H1 (cell line): ENCODE results near the gene KLHDC10. TPM values are rescaled to one million over a fixed set of nuclear protein-coding genes. Genes with fewer than 3 reads are reported as not detected.

Source experiments
- CTCF ChIA-PET: fragments of 300-600 bp; sonication (Branson Sonifier 250); formaldehyde crosslinking; loops from one replicate; lab custom pipeline; 2021; ENCODE audit not compliant: partially characterized antibody; lab: Charles Lee
- POLR2A ChIA-PET: fragments of 300-600 bp; sonication (Branson Sonifier 250); formaldehyde crosslinking; loops from one replicate; lab custom pipeline; 2021; ENCODE audit warnings: inconsistent platforms; ENCODE audit not compliant: partially characterized antibody; lab: Charles Lee
- DNase-seq, 2 experiments: peaks; one replicate each; pipeline versions ENCODE4 v3.0.0 to v3.0.0-alpha.2; 2010 to 2022; ENCODE audit warnings: low spot score in 2 of 2, low read depth in 1 of 2, mixed read lengths in 1 of 2
- FAIRE-seq: peaks from 2 replicates; lab custom pipeline; 2011; peaks lifted over from hg19 to GRCh38; lab: Jason Lieb, UNC
- H2AFZ ChIP-seq: 2 replicates; pipeline ENCODE4 v1.8.1; 2012; ENCODE audit warnings: low read length, inconsistent platforms
- H2AK5ac ChIP-seq: 2 replicates; pipeline ENCODE4 v1.6.1; 2013; ENCODE audit warnings: low read depth, low read length
- H2BK120ac ChIP-seq: replicated peaks from 2 replicates; pipeline ENCODE3; 2013; ENCODE audit warnings: low read depth, low read length, inconsistent platforms
- H2BK12ac ChIP-seq: 2 replicates; pipeline ENCODE4 v1.6.1; 2013; ENCODE audit warnings: low read depth, low read length
- H2BK15ac ChIP-seq: 2 replicates; pipeline ENCODE4 v1.6.1; 2013; ENCODE audit warnings: low read length
- H2BK20ac ChIP-seq: 2 replicates; pipeline ENCODE4 v1.6.1; 2013; ENCODE audit warnings: low read length
- H2BK5ac ChIP-seq: 2 replicates; pipeline ENCODE4 v1.6.1; 2013; ENCODE audit warnings: low read depth, low read length
- H3K14ac ChIP-seq: 2 replicates; pipeline ENCODE4 v1.6.1; 2013; ENCODE audit warnings: inconsistent platforms; ENCODE audit not compliant: insufficient read length
- H3K18ac ChIP-seq: 2 replicates; pipeline ENCODE4 v1.6.1; 2013; ENCODE audit warnings: low read length; ENCODE audit errors: extremely low read depth
- H3K23ac ChIP-seq: 2 replicates; pipeline ENCODE4 v1.6.1; 2013; ENCODE audit warnings: inconsistent platforms; ENCODE audit not compliant: insufficient read length
- H3K23me2 ChIP-seq: 2 replicates; pipeline ENCODE4 v1.6.1; 2013; ENCODE audit warnings: low read depth, low read length
- H3K27ac ChIP-seq: 2 replicates; pipeline ENCODE4 v1.6.1; 2011; ENCODE audit warnings: low read depth, low read length, inconsistent platforms
- H3K27me3 ChIP-seq, 4 experiments: replicated peaks in 1 of 4; 1 replicate in 1 of 4; 2 replicates in 3 of 4; pipeline versions ENCODE4 v1.6.1 to v1.8.1; 2011 to 2013; ENCODE audit warnings: low read length in 3 of 4, mild to moderate bottlenecking in 3 of 4, inconsistent platforms in 2 of 4, mixed read lengths in 2 of 4, moderate library complexity in 1 of 4; ENCODE audit not compliant: control insufficient read depth in 3 of 4, insufficient read depth in 3 of 4; ENCODE audit errors: extremely low read depth in 1 of 4
- H3K36me3 ChIP-seq, 4 experiments: 2 replicates each; pipeline versions ENCODE4 v1.6.1 to v1.8.1; 2011 to 2013; ENCODE audit warnings: mild to moderate bottlenecking in 4 of 4, low read length in 3 of 4, moderate library complexity in 2 of 4, control low read depth in 1 of 4, inconsistent platforms in 1 of 4; ENCODE audit not compliant: insufficient read depth in 4 of 4, control insufficient read depth in 2 of 4
- H3K4ac ChIP-seq: replicated peaks from 2 replicates; pipeline ENCODE3; 2013; ENCODE audit warnings: low read length, low read depth, mixed read lengths, inconsistent platforms; ENCODE audit not compliant: insufficient read length
- H3K4me1 ChIP-seq, 4 experiments: replicated peaks in 1 of 4; 1 replicate in 1 of 4; 2 replicates in 3 of 4; pipeline versions ENCODE4 v1.6.1 to v1.8.1; 2011 to 2013; ENCODE audit warnings: low read length in 3 of 4, inconsistent platforms in 2 of 4, mixed read lengths in 1 of 4; ENCODE audit not compliant: insufficient read depth in 4 of 4, control insufficient read depth in 3 of 4
- H3K4me2 ChIP-seq, 2 experiments: 2 replicates each; pipeline versions ENCODE4 v1.6.1 to v1.8.1; 2011 to 2013; ENCODE audit warnings: low read depth in 2 of 2, low read length in 2 of 2, control low read depth in 1 of 2, inconsistent platforms in 1 of 2, mild to moderate bottlenecking in 1 of 2; ENCODE audit not compliant: insufficient read depth in 1 of 2
- H3K4me3 ChIP-seq, 4 experiments: fragments of 200-600, 300-600 bp in 1 of 4; sonication (generic), shearing (Covaris generic), sonication (Bioruptor Twin) in 1 of 4; 2 replicates each; pipeline versions ENCODE4 v1.5.1 to v1.8.1; 2011 to 2016; ENCODE audit warnings: low read length in 4 of 4, low read depth in 3 of 4, control low read depth in 2 of 4, inconsistent platforms in 2 of 4, mild to moderate bottlenecking in 2 of 4, mixed read lengths in 1 of 4, moderate library complexity in 1 of 4; ENCODE audit not compliant: insufficient read depth in 2 of 4; ENCODE audit errors: extremely low read depth in 1 of 4
- H3K56ac ChIP-seq: replicated peaks from 2 replicates; pipeline ENCODE3; 2013; ENCODE audit warnings: low read depth, mild to moderate bottlenecking, mixed read lengths, low read length, inconsistent platforms; ENCODE audit not compliant: insufficient read length
- H3K79me1 ChIP-seq: 2 replicates; pipeline ENCODE4 v1.6.1; 2013; ENCODE audit warnings: low read depth, low read length, control low read depth
- H3K79me2 ChIP-seq, 2 experiments: 2 replicates each; pipeline versions ENCODE4 v1.6.1 to v1.8.1; 2012 to 2013; ENCODE audit warnings: low read length in 2 of 2, mild to moderate bottlenecking in 2 of 2, inconsistent platforms in 1 of 2; ENCODE audit not compliant: insufficient read depth in 2 of 2, control insufficient read depth in 1 of 2
- H3K9ac ChIP-seq, 4 experiments: replicated peaks in 1 of 4; 1 replicate in 1 of 4; 2 replicates in 3 of 4; pipeline versions ENCODE4 v1.6.1 to v1.8.1; 2011 to 2013; ENCODE audit warnings: low read depth in 3 of 4, low read length in 3 of 4, control low read depth in 2 of 4, mild to moderate bottlenecking in 2 of 4, moderate library complexity in 2 of 4, inconsistent platforms in 1 of 4; ENCODE audit errors: extremely low read depth in 1 of 4
- H3K9me3 ChIP-seq, 2 experiments: 2 replicates each; pipeline versions ENCODE4 v1.6.1 to v1.8.1; 2012 to 2013; ENCODE audit warnings: mild to moderate bottlenecking in 2 of 2, moderate library complexity in 2 of 2, control low read depth in 1 of 2, inconsistent platforms in 1 of 2, low read depth in 1 of 2, low read length in 1 of 2, mixed read lengths in 1 of 2; ENCODE audit not compliant: insufficient read depth in 2 of 2
- H4K20me1 ChIP-seq, 2 experiments: replicated peaks in 1 of 2; 2 replicates each; pipeline versions ENCODE3 to v1.8.1; 2011 to 2013; ENCODE audit warnings: inconsistent platforms in 2 of 2, low read length in 2 of 2, mild to moderate bottlenecking in 1 of 2; ENCODE audit not compliant: insufficient read depth in 2 of 2, control insufficient read depth in 1 of 2
- H4K5ac ChIP-seq: 2 replicates; pipeline ENCODE4 v1.6.1; 2013; ENCODE audit warnings: low read length, low read depth, mixed read lengths, inconsistent platforms; ENCODE audit not compliant: insufficient read length
- H4K8ac ChIP-seq: 2 replicates; pipeline ENCODE4 v1.8.0; 2013; ENCODE audit warnings: mild to moderate bottlenecking, moderate library complexity, low read length, inconsistent platforms; ENCODE audit not compliant: insufficient read depth; ENCODE audit errors: extremely low read depth
- H4K91ac ChIP-seq: replicated peaks from 2 replicates; pipeline ENCODE3; 2013; ENCODE audit warnings: low read length, mixed read lengths, inconsistent platforms; ENCODE audit not compliant: insufficient read length
- ATF3 ChIP-seq: IDR thresholded peaks from 2 replicates; pipeline ENCODE4 v1.6.1; 2011; ENCODE audit warnings: low read depth, mild to moderate bottlenecking, low read length; ENCODE audit not compliant: insufficient read depth
- BACH1 ChIP-seq: IDR thresholded peaks from 2 replicates; pipeline ENCODE4 v1.6.1; 2012; ENCODE audit warnings: low read length, improper control_type of control experiment
- BRCA1 ChIP-seq: IDR thresholded peaks from 2 replicates; pipeline ENCODE4 v1.6.1; 2012; ENCODE audit warnings: low read depth, low read length, improper control_type of control experiment
- CEBPB ChIP-seq: IDR thresholded peaks from 2 replicates; pipeline ENCODE4 v1.6.1; 2012; ENCODE audit warnings: low read depth, low read length
- CHD2 ChIP-seq: IDR thresholded peaks from 2 replicates; pipeline ENCODE4 v1.6.1; 2012; ENCODE audit warnings: low read length, improper control_type of control experiment
- E2F6 ChIP-seq: IDR thresholded peaks from 2 replicates; pipeline ENCODE4 v1.6.1; 2012; ENCODE audit warnings: inconsistent platforms
- HDAC6 ChIP-seq: IDR thresholded peaks from one replicate; pipeline ENCODE4 v1.7.1; 2012; ENCODE audit warnings: low read depth, mild to moderate bottlenecking, inconsistent platforms, low read length, moderate library complexity
- MAX ChIP-seq: IDR thresholded peaks from 2 replicates; pipeline ENCODE4 v1.6.1; 2012; ENCODE audit warnings: inconsistent platforms
- RNF2 ChIP-seq: fragments of 200-900, 300-1000 bp; sonication (generic); IDR thresholded peaks from 2 replicates; pipeline ENCODE4 v1.7.1; 2016; ENCODE audit warnings: borderline replicate concordance, low read depth, mild to moderate bottlenecking, antibody characterized with exemption, low read length; ENCODE audit not compliant: poor library complexity, severe bottlenecking; ENCODE audit errors: missing control alignments
- RXRA ChIP-seq: IDR thresholded peaks from 2 replicates; pipeline ENCODE4 v1.6.1; 2011; ENCODE audit warnings: low read depth, mild to moderate bottlenecking, low read length, moderate library complexity; ENCODE audit not compliant: insufficient read depth
- SIRT6 ChIP-seq: IDR thresholded peaks from one replicate; pipeline ENCODE4 v1.7.1; 2012; ENCODE audit warnings: low read length, inconsistent platforms
- WGBS, 2 experiments: shearing (Covaris generic) in 1 of 2; methylation state at CpG; one replicate each; pipeline versions ENCODE4 v1.1.6 to v1.1.7; 2013 to 2015; ENCODE audit warnings: low lambda C conversion rate in 2 of 2, mixed read lengths in 2 of 2, inconsistent platforms in 1 of 2, low coverage in 1 of 2, missing lambda C conversion rate in 1 of 2; ENCODE audit not compliant: insufficient replicate concordance in 2 of 2, insufficient coverage in 1 of 2, insufficient read length in 1 of 2; ENCODE audit errors: extremely low coverage in 1 of 2, missing lambda C conversion rate in 1 of 2; 5-methylcytosine and 5-hydroxymethylcytosine counted together
- polyA plus RNA-seq, 7 experiments: library from polyadenylated mRNA; depleted of rRNA in 3 of 7; stranded (reverse) in 5 of 7; unstranded in 2 of 7; fragments of >200 nt in 5 of 7; fragments of 200-250 nt in 2 of 7; gene quantifications; 1 replicate in 5 of 7; 2 replicates in 1 of 7; 4 replicates in 1 of 7; pipeline versions ENCODE4 v1.2.1 to v1.2.3, GENCODE V29; 2011 to 2013; ENCODE audit warnings: missing spikeins in 2 of 7, mixed read lengths in 2 of 7
- total RNA-seq: library from RNA; stranded (reverse); fragmentation: NEBNext Ultra II Directional; extraction: Animal tissue kit (Norgen Biotek cat#: 25700); gene quantifications from 2 replicates; pipeline ENCODE4 v1.2.1, GENCODE V29; 2021

Gene KLHDC10
- total and polyA plus RNA-seq, 2 of the 8 experiments (the other 6 are each of a cell fraction or from before 2014, with no cell fraction given): 6.6 to 14.5 TPM

GRCh38 chr7:130160455-130160854 is 90.1 kb downstream of the KLHDC10 start:
- Histone ChIP-seq H2AK5ac (no peak overlapping the region), H2AFZ (no peak overlapping the region), H3K14ac (no peak overlapping the region), H2BK5ac (no peak overlapping the region), H3K79me2 (no peaks in the 10 kb centered on the region), H4K20me1 (no peaks in the 10 kb centered on the region), H3K27ac (no peak overlapping the region), H3K36me3 (peaks cover 3 to 19% (median 7%) of the 10 kb centered on the region in 4 experiments; a peak in 6 of 8 replicates), H3K23ac (no peak overlapping the region), H2BK120ac (no peak overlapping the region), H3K56ac (no peak overlapping the region), H3K79me1 (no peaks in the 10 kb centered on the region), H3K9me3 (no peaks in the 10 kb centered on the region; a peak in 3 of 4 replicates), H3K27me3 (no peaks in the 10 kb centered on the region), H4K5ac (no peak overlapping the region), H3K4me2 (no peak overlapping the region), H2BK12ac (no peak overlapping the region), H3K9ac (no peak overlapping the region), H3K4me3 (no peak overlapping the region), H2BK20ac (no peak overlapping the region), H3K23me2 (no peaks in the 10 kb centered on the region), H4K91ac (no peak overlapping the region), H3K18ac (no peak overlapping the region), H4K8ac (no peak overlapping the region), H3K4ac (no peak overlapping the region), H3K4me1 (no peaks in the 10 kb centered on the region), H2BK15ac (no peak overlapping the region)
- ChIA-PET CTCF (interaction anchor here (0.6 to 1.9 kb wide), 4 partner anchors 87 to 1205 kb away, joined by 3 to 6 read pairs (median 4); no protein-coding TSS in a partner anchor), POLR2A (interaction anchor here (0.8 to 2.2 kb wide), 2 partner anchors 13 to 19 kb away, joined by 3 to 5 read pairs; no protein-coding TSS in a partner anchor)
- no peak for DNase-seq
- no peak for FAIRE-seq
- 92% methylated on average over 8 of the region's 8 CpGs; no CpG with 5 or more reads in 1 of the 2 experiments for WGBS, 2 experiments
- TF ChIP-seq ATF3 (no peak), E2F6 (no peak), RXRA (no peak), SIRT6 (no peak), MAX (no peak), BACH1 (no peak), CEBPB (no peak), HDAC6 (no peak), CHD2 (no peak), RNF2 (no peak), BRCA1 (no peak)
